Measurements from ENCODE around the gene ALDH3B2.
"Not testable (repeated sequence)": the region's sequence is repeated elsewhere in the genome, so short reads cannot be mapped to it uniquely, and the experiment has no call there.

- TF ChIP-seq, protein P1, sequence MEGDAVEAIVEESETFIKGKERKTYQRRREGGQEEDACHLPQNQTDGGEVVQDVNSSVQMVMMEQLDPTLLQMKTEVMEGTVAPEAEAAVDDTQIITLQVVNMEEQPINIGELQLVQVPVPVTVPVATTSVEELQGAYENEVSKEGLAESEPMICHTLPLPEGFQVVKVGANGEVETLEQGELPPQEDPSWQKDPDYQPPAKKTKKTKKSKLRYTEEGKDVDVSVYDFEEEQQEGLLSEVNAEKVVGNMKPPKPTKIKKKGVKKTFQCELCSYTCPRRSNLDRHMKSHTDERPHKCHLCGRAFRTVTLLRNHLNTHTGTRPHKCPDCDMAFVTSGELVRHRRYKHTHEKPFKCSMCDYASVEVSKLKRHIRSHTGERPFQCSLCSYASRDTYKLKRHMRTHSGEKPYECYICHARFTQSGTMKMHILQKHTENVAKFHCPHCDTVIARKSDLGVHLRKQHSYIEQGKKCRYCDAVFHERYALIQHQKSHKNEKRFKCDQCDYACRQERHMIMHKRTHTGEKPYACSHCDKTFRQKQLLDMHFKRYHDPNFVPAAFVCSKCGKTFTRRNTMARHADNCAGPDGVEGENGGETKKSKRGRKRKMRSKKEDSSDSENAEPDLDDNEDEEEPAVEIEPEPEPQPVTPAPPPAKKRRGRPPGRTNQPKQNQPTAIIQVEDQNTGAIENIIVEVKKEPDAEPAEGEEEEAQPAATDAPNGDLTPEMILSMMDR (IDR thresholded peaks at IDR 0.05), result not testable (repeated sequence)
- not testable (repeated sequence) for TF ChIP-seq POLR2A (IDR thresholded peaks at IDR 0.05)
Measured at GRCh38 chr11:67620621-67621020, 53.8 kb downstream of the ALDH3B2 start.

Measured in uterus (tissue), 2 donors.